HepG2 (cell line): ENCODE measurements around the gene ZNF528. TPM values are rescaled to one million over a fixed set of nuclear protein-coding genes. Genes with fewer than 3 reads are reported as not detected.

Source experiments
- ATAC-seq: fragments of 200-7000 bp; cut with Tn5 transposase; 3 replicates; pipeline ENCODE4 v1.9.1; 2020; ENCODE audit warnings: mild to moderate bottlenecking, moderate library complexity
- BruUV-seq: library from RNA; stranded (reverse); fragments of 400-500 nt; replicated peaks from 2 replicates; lab custom pipeline; 2021; lab: Mats Ljungman, UMichigan
- CTCF ChIA-PET: fragments of 300-600 bp; formaldehyde crosslinking; extraction: SDS; loops from one replicate; lab custom pipeline; 2021; ENCODE audit warnings: low total read pairs, inconsistent platforms, low intra/inter-chr PET ratio; lab: Yijun Ruan, JAX
- POLR2A ChIA-PET: fragments of 350-600 bp; sonication (Branson Sonifier 250); formaldehyde crosslinking; loops from one replicate; lab custom pipeline; 2020; ENCODE audit warnings: antibody characterized with exemption, inconsistent platforms; lab: Yijun Ruan, JAX
- DNase-seq: peaks from one replicate; pipeline ENCODE4 v3.0.0-alpha.2; 2015; ENCODE audit warnings: low spot score
- FAIRE-seq: peaks from 3 replicates; lab custom pipeline; 2011; peaks lifted over from hg19 to GRCh38; lab: Jason Lieb, UNC
- H2AFZ ChIP-seq: one replicate; pipeline ENCODE4 v1.6.1; 2011; ENCODE audit warnings: low read length, inconsistent platforms
- H3K27ac ChIP-seq: fragments of 300-600 bp; 3 replicates; pipeline ENCODE4 v1.8.0; 2011; ENCODE audit warnings: mixed run types, mild to moderate bottlenecking, mixed read lengths, low read length, inconsistent platforms; ENCODE audit not compliant: insufficient read depth; ENCODE audit errors: extremely low read length
- H3K27me3 ChIP-seq, 2 experiments: fragments of 200-600 bp in 1 of 2; 2 replicates in 1 of 2; 3 replicates in 1 of 2; pipeline versions ENCODE4 v1.6.0 to v1.8.0; 2011; ENCODE audit warnings: low read length in 2 of 2, mild to moderate bottlenecking in 2 of 2, moderate library complexity in 2 of 2, inconsistent platforms in 1 of 2; ENCODE audit not compliant: insufficient read depth in 2 of 2, control insufficient read depth in 1 of 2
- H3K36me3 ChIP-seq, 2 experiments: fragments of 200-600 bp in 1 of 2; replicated peaks in 1 of 2; 2 replicates in 1 of 2; 3 replicates in 1 of 2; pipeline versions ENCODE4 v1.5.1 to v1.8.0; 2011; ENCODE audit warnings: low read length in 2 of 2, inconsistent platforms in 1 of 2; ENCODE audit not compliant: insufficient read depth in 2 of 2, control insufficient read depth in 1 of 2
- H3K4me1 ChIP-seq: 2 replicates; pipeline ENCODE4 v1.5.1; 2012; ENCODE audit warnings: low read length, inconsistent platforms; ENCODE audit not compliant: insufficient read depth
- H3K4me2 ChIP-seq: 2 replicates; pipeline ENCODE4 v1.6.0; 2011; ENCODE audit warnings: low read depth, low read length, inconsistent platforms
- H3K4me3 ChIP-seq, 3 experiments: fragments of 200-600 bp in 1 of 3; sonication (generic), shearing (Covaris generic) in 1 of 3; replicated peaks in 1 of 3; 2 replicates each; pipeline ENCODE4 v1.5.1; 2011 to 2016; ENCODE audit warnings: low read length in 3 of 3, inconsistent platforms in 2 of 3, low read depth in 2 of 3, mild to moderate bottlenecking in 2 of 3, control low read depth in 1 of 3, mixed read lengths in 1 of 3; ENCODE audit not compliant: insufficient read depth in 1 of 3
- H3K79me2 ChIP-seq: one replicate; pipeline ENCODE4 v1.6.1; 2011; ENCODE audit warnings: low read length, inconsistent platforms; ENCODE audit not compliant: insufficient read depth
- H3K9ac ChIP-seq: 2 replicates; pipeline ENCODE4 v1.6.0; 2011; ENCODE audit warnings: mild to moderate bottlenecking, low read depth, low read length, inconsistent platforms; ENCODE audit not compliant: insufficient read depth
- H3K9me3 ChIP-seq: 2 replicates; pipeline ENCODE4 v1.5.1; 2012; ENCODE audit warnings: mild to moderate bottlenecking, low read length
- H4K20me1 ChIP-seq: 2 replicates; pipeline ENCODE4 v1.6.0; 2011; ENCODE audit warnings: inconsistent platforms, mild to moderate bottlenecking, low read length, moderate library complexity; ENCODE audit not compliant: insufficient read depth
- AKAP8 ChIP-seq: sonication (generic); formaldehyde crosslinking; IDR thresholded peaks from 2 replicates; pipeline ENCODE4 v1.5.1; 2020; ENCODE audit warnings: mild to moderate bottlenecking, missing genetic modification reagents
- ASH2L ChIP-seq: fragments of 300-600, 200-600 bp; sonication (generic); IDR thresholded peaks from 2 replicates; pipeline ENCODE4 v1.7.0; 2017; ENCODE audit warnings: low read depth, mild to moderate bottlenecking, moderate library complexity, mixed read lengths, low read length; ENCODE audit not compliant: insufficient read length
- GABPA ChIP-seq, 2 experiments: IDR thresholded peaks; 2 replicates each; pipeline ENCODE4 v1.6.1; 2011 to 2016; ENCODE audit warnings: low read depth in 2 of 2, low read length in 1 of 2, missing biosample characterization in 1 of 2, missing genetic modification characterization in 1 of 2
- NRL ChIP-seq: sonication (generic); formaldehyde crosslinking; IDR thresholded peaks from 2 replicates; pipeline ENCODE4 v1.5.0; 2020; ENCODE audit warnings: missing genetic modification reagents, mild to moderate bottlenecking, moderate library complexity, borderline replicate concordance
- ZNF224 ChIP-seq: sonication (generic); formaldehyde crosslinking; IDR thresholded peaks from 2 replicates; pipeline ENCODE4 v1.5.0; 2020; ENCODE audit warnings: mild to moderate bottlenecking, missing genetic modification reagents
- ZNF230 ChIP-seq: sonication (generic); formaldehyde crosslinking; IDR thresholded peaks from 2 replicates; pipeline ENCODE4 v1.4.0; 2020; ENCODE audit warnings: mild to moderate bottlenecking, missing genetic modification reagents
- ZNF598 ChIP-seq: sonication (generic); formaldehyde crosslinking; IDR thresholded peaks from 2 replicates; pipeline ENCODE4 v1.5.1; 2020; ENCODE audit warnings: mild to moderate bottlenecking, missing genetic modification reagents, borderline replicate concordance
- ZNF646 ChIP-seq: sonication (generic); formaldehyde crosslinking; IDR thresholded peaks from 2 replicates; pipeline ENCODE4 v1.9.0; 2021; ENCODE audit warnings: mild to moderate bottlenecking, missing genetic modification reagents
- WGBS: methylation state at CpG from one replicate; pipeline ENCODE4 v1.1.6; 2017; ENCODE audit warnings: low lambda C conversion rate; 5-methylcytosine and 5-hydroxymethylcytosine counted together
- in situ Hi-C: cut with HindIII; loops from 2 replicates; pipeline ENCODE4 v1.10.0; 2017; ENCODE audit warnings: low pct_unique_long_range_greater_than_20kb; ENCODE audit not compliant: extremely low pct_ligation_motif_present
- intact Hi-C: fragments of 100-400 bp; cut with micrococcal nuclease; formaldehyde crosslinking; loops from one replicate; pipeline ENCODE4 v1.10.0; 2022; ENCODE audit not compliant: unreplicated experiment
- polyA plus RNA-seq, 8 experiments: library from polyadenylated mRNA; depleted of rRNA in 3 of 8; stranded (reverse) in 7 of 8; unstranded in 1 of 8; fragments of >200 nt; fragmentation: Illumina TruSeq in 4 of 8; extraction: Trizol in 4 of 8; gene quantifications; 2 replicates each; pipeline versions ENCODE4 v1.2.1 to v1.2.3, GENCODE V29; 2011 to 2016; ENCODE audit warnings: low read depth in 4 of 8, missing spikeins in 1 of 8, mixed read lengths in 1 of 8; ENCODE audit not compliant: insufficient read depth in 1 of 8
- total RNA-seq, 5 experiments: library from RNA; depleted of rRNA; stranded (reverse); fragments of >200 nt; fragmentation: Illumina TruSeq; extraction: Trizol; gene quantifications; 2 replicates each; pipeline ENCODE4 v1.2.3, GENCODE V29; 2016; ENCODE audit warnings: low read depth in 1 of 5

The ZNF528 gene
- total and polyA plus RNA-seq, 2 of the 13 experiments (the other 11 are each of a cell fraction or from before 2014, with no cell fraction given), result 4.1 to 10.0 TPM

GRCh38 chr19:52398081-52398441 is 412 bp downstream of the ZNF528 start:
- BruUV-seq, result TSS peak; percentile 82
- POLR2A ChIA-PET, result interaction anchor here (0.6 to 0.8 kb wide), 3 partner anchors 124 to 209 kb away, joined by 3 to 4 read pairs (median 3); partner anchors contain the start of gene PPP2R1A
- FAIRE-seq, result no peak
- TF ChIP-seq ZNF646 (no peak), AKAP8 (CRISPR knock-in tag) (no peak), ZNF224 (CRISPR knock-in tag) (0 out of 2 replicates have a peak, but pooled peaks have one; percentile 16), ZNF230 (0 out of 2 replicates have a peak, but pooled peaks have one; percentile 30), GABPA (IDR thresholded peaks at IDR 0.05; ENCODE audit: low read depth, low read length) (0 out of 2 replicates have a peak, but pooled peaks have one; percentile 4), GABPA (CRISPR knock-in tag; IDR thresholded peaks at IDR 0.05; ENCODE audit: low read depth) (no peak), NRL (CRISPR knock-in tag) (0 out of 2 replicates have a peak, but pooled peaks have one; percentile 34), ASH2L (peak; percentile 18), ZNF598 (no peak)

More at GRCh38 chr19:52398081-52398441, 412 bp downstream of the ZNF528 start:
- Histone ChIP-seq H3K9me3 (peaks cover 67% of the 10 kb centered on the region), H3K4me3 (peak overlapping the region; percentile 87 to 89 (median 89)), H4K20me1 (no peaks in the 10 kb centered on the region), H3K27me3 (no peaks in the 10 kb centered on the region; a peak in 1 of 5 replicates), H3K4me1 (peaks cover 9% of the 10 kb centered on the region; the same call in 1 of the 2 replicates), H3K36me3 (peaks cover 3 to 8% of the 10 kb centered on the region in 2 experiments; a peak in 3 of 5 replicates), H3K4me2 (peak overlapping the region; percentile 87), H3K27ac (peak overlapping the region; percentile 56), H3K9ac (peak overlapping the region; percentile 89), H3K79me2 (no peaks in the 10 kb centered on the region), H2AFZ (peak overlapping the region; percentile 81)
- WGBS, result 12% methylated on average over 14 of the region's 14 CpGs
- intact Hi-C loops (no loop called here), in situ Hi-C loops (no loop called here)
- ATAC-seq (peak; percentile 68), DNase-seq (peak; percentile 6)
- CTCF ChIA-PET, result no interaction called here
